ENCODE results near the gene COG2.

The COG2 gene

DNA sequence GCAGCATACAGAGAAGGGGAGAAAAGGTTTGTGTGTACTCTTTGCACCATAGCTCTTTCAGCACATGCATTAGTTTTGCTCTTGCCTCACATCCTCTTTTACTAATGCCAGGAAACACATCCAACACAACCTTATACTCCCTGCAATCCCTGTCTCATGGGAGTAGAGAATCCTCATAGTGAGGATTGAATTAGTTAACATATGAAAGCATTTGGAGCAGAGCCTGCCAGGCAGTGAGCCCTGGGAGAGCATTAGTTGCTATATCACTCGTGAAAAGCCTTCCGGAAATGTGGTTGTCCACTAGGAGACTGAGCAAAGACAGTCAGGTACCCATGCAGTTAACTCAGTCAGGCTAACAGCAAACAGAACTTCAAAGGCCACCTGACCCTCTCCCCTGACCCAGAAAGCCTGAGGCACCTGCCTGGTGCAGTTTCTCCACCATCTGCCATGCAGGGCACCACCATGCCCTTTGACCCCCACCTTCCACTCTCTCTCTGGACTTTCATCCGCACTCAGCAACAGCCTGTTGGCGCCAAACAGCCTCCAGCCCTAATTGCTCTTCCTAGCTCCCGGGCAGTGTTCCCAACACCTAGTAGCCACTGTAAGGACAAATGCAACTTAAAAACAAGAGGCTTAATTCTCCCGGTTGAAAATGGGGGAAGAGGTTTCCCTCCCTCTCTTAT lies 86.6 kb downstream of the COG2 start:
- H3K79me2 ChIP-seq (ENCODE audit: control insufficient read depth, insufficient read depth, low read length) = no peaks in the 10 kb centered on the region
- no peak overlapping the region for H3K18ac ChIP-seq (ENCODE audit: low read length)
- no peak overlapping the region for H3K4me2 ChIP-seq (ENCODE audit: low read length)
- no peak overlapping the region for H2BK15ac ChIP-seq (replicated peaks; ENCODE audit: low read depth)
- no peak overlapping the region for H3K23ac ChIP-seq (ENCODE audit: low read length)
- H2AK5ac ChIP-seq (ENCODE audit: low read length) = no peak overlapping the region
- no peaks in the 10 kb centered on the region for H3K79me1 ChIP-seq (ENCODE audit: low read length)
- no peak overlapping the region for H2BK5ac ChIP-seq (ENCODE audit: low read length)
- no peaks in the 10 kb centered on the region for H3K36me3 ChIP-seq (ENCODE audit: control insufficient read depth, insufficient read depth, low read length)
- H3K56ac ChIP-seq (ENCODE audit: low read length) = no peak overlapping the region
- no peak overlapping the region for H4K5ac ChIP-seq (ENCODE audit: low read length)
- H3K27me3 ChIP-seq (ENCODE audit: insufficient read depth, low read length, poor library complexity) = no peaks in the 10 kb centered on the region
- H3K27ac ChIP-seq (ENCODE audit: low read depth, low read length) = no peak overlapping the region
- no peak for DNase-seq
- no peak overlapping the region for H3K9ac ChIP-seq (ENCODE audit: low read length)
- no peak overlapping the region for H3K4ac ChIP-seq (ENCODE audit: low read depth, low read length)
- H3K4me3 ChIP-seq (ENCODE audit: low read length) = no peak overlapping the region
- no peaks in the 10 kb centered on the region for H3K4me1 ChIP-seq (ENCODE audit: control insufficient read depth, low read depth, low read length)
- no CpG with 5 or more reads among the region's 6 CpGs for WGBS (ENCODE audit: extremely low coverage, insufficient coverage, low lambda C conversion rate)
- no peak overlapping the region for H4K8ac ChIP-seq (ENCODE audit: low read depth, low read length)
- no peak overlapping the region for H2BK120ac ChIP-seq (ENCODE audit: low read depth, low read length)

DNA sequence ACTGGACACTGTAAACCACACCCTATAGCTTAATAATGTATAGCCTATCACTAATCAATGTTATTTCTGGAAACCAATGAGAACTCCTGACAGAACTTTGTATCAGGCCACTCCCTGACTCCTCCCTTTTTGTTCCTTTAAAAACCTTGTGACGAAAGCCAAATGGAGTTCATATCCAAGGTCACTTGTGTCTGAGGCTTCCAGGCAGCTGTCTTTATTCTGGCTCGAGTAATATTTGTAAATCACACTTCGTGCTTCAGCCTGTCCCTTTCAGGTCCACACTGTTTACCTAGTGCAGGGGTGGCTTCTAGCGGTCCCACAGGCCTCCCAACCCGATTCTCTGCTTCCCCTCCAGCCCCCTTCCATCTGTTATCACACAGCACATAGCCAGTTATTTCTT lies 88.7 kb downstream of the COG2 start:
- Histone ChIP-seq H3K4ac (ENCODE audit: low read depth, low read length) (no peak overlapping the region), H3K79me2 (ENCODE audit: control insufficient read depth, insufficient read depth, low read length) (no peaks in the 10 kb centered on the region), H4K8ac (ENCODE audit: low read depth, low read length) (no peak overlapping the region), H3K79me1 (ENCODE audit: low read length) (no peaks in the 10 kb centered on the region), H2BK15ac (replicated peaks; ENCODE audit: low read depth) (no peak overlapping the region), H2BK120ac (ENCODE audit: low read depth, low read length) (no peak overlapping the region), H3K18ac (ENCODE audit: low read length) (no peak overlapping the region), H3K56ac (ENCODE audit: low read length) (no peak overlapping the region), H3K4me2 (ENCODE audit: low read length) (no peak overlapping the region), H3K27me3 (ENCODE audit: insufficient read depth, low read length, poor library complexity) (no peaks in the 10 kb centered on the region), H3K23ac (ENCODE audit: low read length) (no peak overlapping the region), H3K4me3 (ENCODE audit: low read length) (no peak overlapping the region), H3K9ac (ENCODE audit: low read length) (no peak overlapping the region), H3K4me1 (ENCODE audit: control insufficient read depth, low read depth, low read length) (no peaks in the 10 kb centered on the region), H3K36me3 (ENCODE audit: control insufficient read depth, insufficient read depth, low read length) (no peaks in the 10 kb centered on the region), H2BK5ac (ENCODE audit: low read length) (no peak overlapping the region), H3K27ac (ENCODE audit: low read depth, low read length) (no peak overlapping the region), H4K5ac (ENCODE audit: low read length) (no peak overlapping the region), H2AK5ac (ENCODE audit: low read length) (no peak overlapping the region)
- WGBS (ENCODE audit: extremely low coverage, insufficient coverage, low lambda C conversion rate) = no CpG with 5 or more reads among the region's 5 CpGs
- DNase-seq = no peak

DNA sequence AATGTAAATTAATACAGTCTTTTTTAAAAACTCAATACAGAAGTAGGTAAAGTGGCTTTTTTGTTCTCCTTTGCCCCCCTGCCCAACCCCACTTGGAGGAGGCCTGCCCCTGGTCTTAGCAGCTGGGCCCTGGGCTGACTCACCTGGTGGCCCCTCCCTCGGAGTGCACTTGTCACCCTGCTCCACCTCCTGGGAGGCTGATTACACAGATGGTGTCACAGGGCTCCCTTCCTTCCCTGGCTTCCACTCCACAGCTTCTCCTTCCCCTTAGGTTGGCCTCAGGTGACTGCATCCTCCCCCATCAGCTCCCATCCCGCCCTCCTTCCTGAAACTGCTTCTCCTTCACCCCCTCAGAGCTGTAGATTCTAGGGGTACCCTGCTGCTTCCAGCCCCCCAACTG lies 93.2 kb downstream of the COG2 start:
- no peaks in the 10 kb centered on the region for H3K79me2 ChIP-seq (ENCODE audit: control insufficient read depth, insufficient read depth, low read length)
- H3K9ac ChIP-seq (ENCODE audit: low read length) = no peak overlapping the region
- no peak overlapping the region for H3K4me3 ChIP-seq (ENCODE audit: low read length)
- H3K56ac ChIP-seq (ENCODE audit: low read length) = no peak overlapping the region
- no peak overlapping the region for H4K5ac ChIP-seq (ENCODE audit: low read length)
- no peak overlapping the region for H3K4me2 ChIP-seq (ENCODE audit: low read length)
- H2BK120ac ChIP-seq (ENCODE audit: low read depth, low read length) = no peak overlapping the region
- H3K36me3 ChIP-seq (ENCODE audit: control insufficient read depth, insufficient read depth, low read length) = no peaks in the 10 kb centered on the region
- H3K4me1 ChIP-seq (ENCODE audit: control insufficient read depth, low read depth, low read length) = no peaks in the 10 kb centered on the region
- H3K27ac ChIP-seq (ENCODE audit: low read depth, low read length) = no peak overlapping the region
- no peaks in the 10 kb centered on the region for H3K27me3 ChIP-seq (ENCODE audit: insufficient read depth, low read length, poor library complexity)
- no CpG with 5 or more reads among the region's 2 CpGs for WGBS (ENCODE audit: extremely low coverage, insufficient coverage, low lambda C conversion rate)
- no peak for DNase-seq
- H4K8ac ChIP-seq (ENCODE audit: low read depth, low read length) = no peak overlapping the region
- no peak overlapping the region for H2AK5ac ChIP-seq (ENCODE audit: low read length)
- H3K79me1 ChIP-seq (ENCODE audit: low read length) = no peaks in the 10 kb centered on the region
- H3K4ac ChIP-seq (ENCODE audit: low read depth, low read length) = no peak overlapping the region
- no peak overlapping the region for H3K18ac ChIP-seq (ENCODE audit: low read length)
- H3K23ac ChIP-seq (ENCODE audit: low read length) = no peak overlapping the region
- H2BK5ac ChIP-seq (ENCODE audit: low read length) = no peak overlapping the region
- H2BK15ac ChIP-seq (replicated peaks; ENCODE audit: low read depth) = no peak overlapping the region

DNA sequence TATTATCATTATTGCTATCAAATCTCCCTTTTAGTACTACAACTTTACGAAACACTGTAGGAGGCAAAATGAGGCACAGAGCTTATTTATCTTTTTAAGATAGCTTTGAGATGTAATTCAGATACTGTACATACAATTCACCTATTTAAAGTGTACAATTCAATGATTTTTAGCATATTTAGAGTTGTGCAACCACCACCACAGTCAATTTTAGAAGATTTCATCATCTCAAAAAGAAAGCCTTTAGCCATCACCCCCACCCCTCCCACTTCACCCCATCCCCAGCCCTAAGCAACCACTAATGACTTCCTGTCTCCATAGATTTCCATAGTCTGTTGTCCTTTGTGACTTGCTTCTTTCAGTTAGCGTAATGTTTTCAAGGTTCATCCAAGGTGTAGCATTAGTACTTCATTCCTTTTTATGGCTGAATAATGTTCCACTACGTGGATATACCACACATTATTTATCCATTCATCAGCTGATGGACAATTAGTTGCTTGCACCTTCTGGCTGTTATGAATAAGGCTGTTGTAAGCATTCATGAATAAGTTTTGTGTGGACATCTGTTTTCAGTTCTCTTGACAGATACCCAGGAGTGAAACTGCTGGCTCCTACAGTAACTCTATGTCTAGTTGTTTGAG lies 95.5 kb downstream of the COG2 start:
- no peak overlapping the region for H3K9ac ChIP-seq (ENCODE audit: low read length)
- H3K36me3 ChIP-seq (ENCODE audit: control insufficient read depth, insufficient read depth, low read length) = no peaks in the 10 kb centered on the region
- no peaks in the 10 kb centered on the region for H3K27me3 ChIP-seq (ENCODE audit: insufficient read depth, low read length, poor library complexity)
- no peak overlapping the region for H3K18ac ChIP-seq (ENCODE audit: low read length)
- H3K4ac ChIP-seq (ENCODE audit: low read depth, low read length) = no peak overlapping the region
- H4K8ac ChIP-seq (ENCODE audit: low read depth, low read length) = no peak overlapping the region
- H2BK120ac ChIP-seq (ENCODE audit: low read depth, low read length) = no peak overlapping the region
- no peak overlapping the region for H4K5ac ChIP-seq (ENCODE audit: low read length)
- no peak overlapping the region for H3K4me2 ChIP-seq (ENCODE audit: low read length)
- H2AK5ac ChIP-seq (ENCODE audit: low read length) = no peak overlapping the region
- H2BK5ac ChIP-seq (ENCODE audit: low read length) = no peak overlapping the region
- H3K79me2 ChIP-seq (ENCODE audit: control insufficient read depth, insufficient read depth, low read length) = no peaks in the 10 kb centered on the region
- H3K4me3 ChIP-seq (ENCODE audit: low read length) = no peak overlapping the region
- no peak overlapping the region for H3K23ac ChIP-seq (ENCODE audit: low read length)
- no peaks in the 10 kb centered on the region for H3K4me1 ChIP-seq (ENCODE audit: control insufficient read depth, low read depth, low read length)
- no peaks in the 10 kb centered on the region for H3K79me1 ChIP-seq (ENCODE audit: low read length)
- DNase-seq = no peak
- no peak overlapping the region for H3K27ac ChIP-seq (ENCODE audit: low read depth, low read length)
- H2BK15ac ChIP-seq (replicated peaks; ENCODE audit: low read depth) = no peak overlapping the region
- H3K56ac ChIP-seq (ENCODE audit: low read length) = no peak overlapping the region
- WGBS (ENCODE audit: extremely low coverage, insufficient coverage, low lambda C conversion rate) = no CpG with 5 or more reads among the region's 3 CpGs

DNA sequence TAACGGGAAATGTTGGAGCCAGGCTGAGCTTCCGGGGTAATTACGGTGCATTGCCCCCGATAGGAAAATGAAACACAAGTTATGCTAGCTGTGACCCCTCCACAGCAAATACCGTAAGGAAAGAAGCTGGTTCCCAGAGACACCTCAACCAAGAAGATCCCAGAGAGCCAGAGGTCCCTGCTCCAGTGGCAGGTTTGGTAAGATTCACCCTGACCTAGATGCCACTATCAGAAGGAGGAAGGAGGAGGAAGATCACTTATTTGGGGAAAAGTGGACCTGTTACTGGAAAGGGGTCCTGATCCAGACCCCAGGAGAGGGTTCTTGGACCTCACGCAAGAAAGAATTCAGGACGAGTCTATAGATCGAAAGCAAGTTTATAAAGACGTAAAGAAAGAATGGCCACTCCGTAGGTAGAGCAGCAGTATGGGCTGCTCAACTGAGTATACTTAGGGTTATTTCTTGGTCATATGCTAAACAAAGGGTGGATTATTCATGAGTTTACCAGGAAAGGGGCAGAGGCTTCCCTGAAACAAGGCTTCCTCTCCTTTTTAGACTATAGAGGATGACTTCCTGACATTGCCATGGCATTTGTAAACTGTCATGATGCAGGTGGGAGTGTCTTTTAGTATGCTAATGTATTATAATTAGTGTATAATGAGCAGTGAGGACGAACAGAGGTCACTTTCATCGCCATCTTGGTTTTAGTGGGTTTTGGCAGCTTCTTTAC lies 97.4 kb downstream of the COG2 start:
- Histone ChIP-seq H3K4me2 (ENCODE audit: low read length) (no peak overlapping the region), H2BK120ac (ENCODE audit: low read depth, low read length) (no peak overlapping the region), H3K23ac (ENCODE audit: low read length) (no peak overlapping the region), H4K8ac (ENCODE audit: low read depth, low read length) (no peak overlapping the region), H3K27me3 (ENCODE audit: insufficient read depth, low read length, poor library complexity) (no peaks in the 10 kb centered on the region), H3K36me3 (ENCODE audit: control insufficient read depth, insufficient read depth, low read length) (no peaks in the 10 kb centered on the region), H4K5ac (ENCODE audit: low read length) (no peak overlapping the region), H3K4me3 (ENCODE audit: low read length) (no peak overlapping the region), H3K79me2 (ENCODE audit: control insufficient read depth, insufficient read depth, low read length) (no peaks in the 10 kb centered on the region), H2BK15ac (replicated peaks; ENCODE audit: low read depth) (no peak overlapping the region), H3K56ac (ENCODE audit: low read length) (no peak overlapping the region), H3K79me1 (ENCODE audit: low read length) (no peaks in the 10 kb centered on the region), H3K4ac (ENCODE audit: low read depth, low read length) (no peak overlapping the region), H2BK5ac (ENCODE audit: low read length) (no peak overlapping the region), H3K27ac (ENCODE audit: low read depth, low read length) (no peak overlapping the region), H2AK5ac (ENCODE audit: low read length) (no peak overlapping the region), H3K4me1 (ENCODE audit: control insufficient read depth, low read depth, low read length) (no peaks in the 10 kb centered on the region), H3K9ac (ENCODE audit: low read length) (no peak overlapping the region), H3K18ac (ENCODE audit: low read length) (no peak overlapping the region)
- no CpG with 5 or more reads among the region's 12 CpGs for WGBS (ENCODE audit: extremely low coverage, insufficient coverage, low lambda C conversion rate)
- no peak for DNase-seq
